ENCODE data around the gene ANKRD11. TPM values are rescaled to one million over a fixed set of nuclear protein-coding genes. Genes with fewer than 3 reads are reported as not detected.

The ANKRD11 gene
- total RNA-seq, 4 donors from 2014 or later, result 75.6 to 183 (median 108) TPM

GRCh38 chr16:89523680-89524344, 33.5 kb upstream of the ANKRD11 start:
- TF ChIP-seq CTCF (IDR thresholded peaks at IDR 0.05), result no peak
- no peak for TF ChIP-seq POLR2A (IDR thresholded peaks at IDR 0.05)
- DNase-seq (ENCODE audit: low spot score in 2 of 2), result no peak
- 84% methylated on average over 32 of the region's 32 CpGs for WGBS, 2 donors
- intact Hi-C loops (cut with DNase I; ENCODE audit: low total_unique reads), result no loop called here
- no peak overlapping the region for H3K4me3 ChIP-seq (ENCODE audit: low read depth, poor library complexity, severe bottlenecking)

- no peak overlapping the region for H3K4me3 ChIP-seq (ENCODE audit: low read depth, poor library complexity, severe bottlenecking)
- intact Hi-C loops (cut with DNase I; ENCODE audit: low total_unique reads), result no loop called here
- no peak for DNase-seq (ENCODE audit: low spot score in 2 of 2)
- 93 to 96% methylated on average over 30 to 31 of the region's 31 CpGs for WGBS, 2 donors
- TF ChIP-seq CTCF (IDR thresholded peaks at IDR 0.05) (no peak), POLR2A (IDR thresholded peaks at IDR 0.05) (no peak)
Measured at GRCh38 chr16:89522287-89522686, 31.9 kb upstream of the ANKRD11 start.

DNA sequence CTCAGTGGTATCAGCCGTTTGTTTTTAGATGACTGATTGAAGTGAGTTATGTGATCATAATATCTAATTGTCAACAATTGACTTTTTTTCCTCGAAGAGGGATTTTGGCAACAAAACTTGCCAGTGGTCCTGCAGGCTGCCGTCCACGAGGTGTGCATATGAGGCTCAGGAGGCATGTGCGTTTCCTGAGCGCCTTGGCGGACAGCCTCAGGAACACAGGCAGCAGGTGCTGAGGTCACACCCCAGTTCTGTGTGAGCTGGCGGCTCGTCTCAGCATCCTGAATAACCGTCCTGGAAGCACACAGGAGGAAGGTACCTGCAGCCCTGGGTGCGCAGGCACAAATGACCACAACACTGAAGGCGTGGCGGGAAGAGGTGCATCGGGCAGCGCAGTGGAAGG, 29.5 kb upstream of the ANKRD11 start:
- TF ChIP-seq POLR2A (IDR thresholded peaks at IDR 0.05) (no peak), CTCF (IDR thresholded peaks at IDR 0.05) (no peak)
- 72 to 91% methylated on average over 15 of the region's 15 CpGs for WGBS, 2 donors

DNA sequence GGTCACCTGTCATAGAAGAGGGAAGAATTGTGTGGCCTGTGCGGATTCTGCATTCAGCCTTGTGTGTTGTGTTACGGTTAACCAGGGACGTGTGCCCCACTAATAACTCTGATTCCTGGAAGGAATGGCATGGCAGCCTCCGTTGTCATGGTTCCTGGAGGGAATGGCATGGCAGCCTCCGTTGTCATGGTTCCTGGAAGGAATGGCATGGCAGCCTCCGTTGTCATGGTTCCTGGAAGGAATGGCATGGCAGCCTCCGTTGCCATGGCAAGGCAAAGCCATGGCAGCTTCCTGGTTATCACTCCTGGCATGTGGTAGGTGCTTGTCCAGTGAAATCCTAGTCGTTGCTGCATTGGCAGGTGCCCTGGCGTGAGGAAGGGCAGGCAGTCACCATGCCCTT, 26.8 kb upstream of the ANKRD11 start:
- intact Hi-C loops (cut with DNase I; ENCODE audit: low total_unique reads), result loop anchor here (10.0 kb wide), 1 partner anchor 182 kb away; no protein-coding TSS in a partner anchor
- no peak for DNase-seq (ENCODE audit: low spot score in 2 of 2)
- no peak overlapping the region for H3K4me3 ChIP-seq (ENCODE audit: low read depth, poor library complexity, severe bottlenecking)
- no peak for TF ChIP-seq POLR2A (IDR thresholded peaks at IDR 0.05)
- 84 to 86% methylated on average over 9 of the region's 9 CpGs for WGBS, 2 donors

More for the DNA sequence above, 29.5 kb upstream of the ANKRD11 start:
- DNase-seq (ENCODE audit: low spot score in 2 of 2), result no peak
- intact Hi-C loops (cut with DNase I; ENCODE audit: low total_unique reads), result loop anchor here (10.0 kb wide), 1 partner anchor 185 kb away; no protein-coding TSS in a partner anchor
- H3K4me3 ChIP-seq (ENCODE audit: low read depth, poor library complexity, severe bottlenecking), result no peak overlapping the region

DNA sequence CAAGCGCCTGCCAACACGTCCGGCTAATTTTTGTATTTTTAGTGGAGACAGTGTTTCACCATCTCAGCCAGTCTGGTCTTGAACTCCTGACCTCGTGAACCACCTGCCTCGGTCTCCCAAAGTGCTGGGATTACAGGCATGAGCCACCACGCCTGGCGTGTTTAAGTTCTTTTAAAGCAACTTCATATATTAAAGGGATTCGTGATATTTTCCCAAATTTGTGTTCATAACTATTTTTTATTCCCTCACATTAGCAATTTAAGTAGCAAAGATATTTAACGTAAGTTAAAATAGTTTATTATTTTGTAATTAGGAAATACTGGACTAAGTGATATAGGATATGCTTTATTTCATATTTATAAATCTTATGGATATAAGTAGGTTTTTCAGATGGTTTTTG, 22.1 kb upstream of the ANKRD11 start:
- TF ChIP-seq POLR2A (IDR thresholded peaks at IDR 0.05) (no peak), CTCF (IDR thresholded peaks at IDR 0.05) (no peak)

GRCh38 chr16:89511374-89511773, 21.0 kb upstream of the ANKRD11 start:
- DNase-seq (ENCODE audit: low spot score in 2 of 2), result no peak
- TF ChIP-seq POLR2A (IDR thresholded peaks at IDR 0.05), result no peak
- no peak for TF ChIP-seq CTCF (IDR thresholded peaks at IDR 0.05)
- WGBS, 2 donors, result 83 to 84% methylated on average over 8 of the region's 8 CpGs
- intact Hi-C loops (cut with DNase I; ENCODE audit: low total_unique reads), result loop anchor here (10.0 kb wide), 1 partner anchor 177 kb away; no protein-coding TSS in a partner anchor
- H3K4me3 ChIP-seq (ENCODE audit: low read depth, poor library complexity, severe bottlenecking), result no peak overlapping the region

More for the DNA sequence above, 22.1 kb upstream of the ANKRD11 start:
- DNase-seq (ENCODE audit: low spot score in 2 of 2), result no peak
- no peak overlapping the region for H3K4me3 ChIP-seq (ENCODE audit: low read depth, poor library complexity, severe bottlenecking)
- intact Hi-C loops (cut with DNase I; ENCODE audit: low total_unique reads), result loop anchor here (10.0 kb wide), 1 partner anchor 178 kb away; no protein-coding TSS in a partner anchor
- 94 to 96% methylated on average over 9 of the region's 9 CpGs for WGBS, 2 donors
